Vagina (tissue), 2 donors: ENCODE data around the gene KCNK17. TPM values are rescaled to one million over a fixed set of nuclear protein-coding genes. Genes with fewer than 3 reads are reported as not detected.

Experiments
- DNase-seq, 2 donors: peaks; one replicate each; pipeline ENCODE4 v3.0.0-alpha.2; 2017; ENCODE audit errors: extremely low spot score in 2 of 2
- H3K27ac ChIP-seq: fragments of 200-600 bp; sonication (generic); one replicate; pipeline ENCODE4 v1.5.1; 2019
- H3K27me3 ChIP-seq: fragments of 200-600 bp; sonication (generic); one replicate; pipeline ENCODE4 v1.5.1; 2019
- H3K36me3 ChIP-seq, 2 donors: fragments of 200-600 bp; sonication (generic); one replicate each; pipeline ENCODE4 v1.5.1; 2017 to 2019
- H3K4me1 ChIP-seq: fragments of 200-600 bp; sonication (generic); one replicate; pipeline ENCODE4 v1.5.1; 2019
- H3K4me3 ChIP-seq, 2 donors: fragments of 200-600 bp; sonication (generic); 1 replicate in 1 of 2; 2 replicates in 1 of 2; pipeline ENCODE4 v1.5.1; 2016 to 2019
- H3K9me3 ChIP-seq: fragments of 200-600 bp; sonication (generic); one replicate; pipeline ENCODE4 v1.5.1; 2019
- POLR2A ChIP-seq, 2 donors: fragments of 450-650 bp; IDR thresholded peaks; one replicate each; pipeline ENCODE4 v1.6.1; 2017; ENCODE audit warnings: antibody characterized with exemption in 2 of 2, mild to moderate bottlenecking in 2 of 2, moderate library complexity in 2 of 2
- POLR2AphosphoS5 ChIP-seq, 2 donors: sonication (generic); formaldehyde crosslinking; IDR thresholded peaks; one replicate each; pipeline ENCODE4 v1.9.0; 2017; ENCODE audit warnings: antibody characterized with exemption in 2 of 2, mild to moderate bottlenecking in 2 of 2, low read depth in 1 of 2; ENCODE audit not compliant: insufficient read depth in 1 of 2
- intact Hi-C: fragments of 100-400 bp; cut with DNase I; formaldehyde crosslinking; loops from one replicate; pipeline ENCODE4 v1.15.1; 2023
- total RNA-seq: library from RNA; depleted of rRNA; stranded (reverse); fragments of >200 nt; gene quantifications from one replicate; pipeline ENCODE4 v1.2.3, GENCODE V29; 2016
- TF ChIP-seq, protein P1 (sequence below), 3 experiments: fragments of 450-650 bp in 2 of 3; fragments of 200-600 bp in 1 of 3; sonication (generic) in 1 of 3; IDR thresholded peaks; one replicate each; pipeline ENCODE4 v1.5.1; 2017 to 2019; ENCODE audit warnings: antibody characterized with exemption in 3 of 3, mild to moderate bottlenecking in 2 of 3, moderate library complexity in 2 of 3

KCNK17 gene
- total RNA-seq, 1 donor from 2014 or later, result not detected

GRCh38 chr6:39347906-39348585 is 33.8 kb upstream of the KCNK17 start:
- Histone ChIP-seq H3K36me3 (no peaks in the 10 kb centered on the region), H3K9me3 (no peaks in the 10 kb centered on the region), H3K27ac (no peak overlapping the region), H3K4me3 (no peak overlapping the region), H3K4me1 (no peaks in the 10 kb centered on the region), H3K27me3 (no peaks in the 10 kb centered on the region)
- intact Hi-C loops, result no loop called here
- TF ChIP-seq, protein P1, sequence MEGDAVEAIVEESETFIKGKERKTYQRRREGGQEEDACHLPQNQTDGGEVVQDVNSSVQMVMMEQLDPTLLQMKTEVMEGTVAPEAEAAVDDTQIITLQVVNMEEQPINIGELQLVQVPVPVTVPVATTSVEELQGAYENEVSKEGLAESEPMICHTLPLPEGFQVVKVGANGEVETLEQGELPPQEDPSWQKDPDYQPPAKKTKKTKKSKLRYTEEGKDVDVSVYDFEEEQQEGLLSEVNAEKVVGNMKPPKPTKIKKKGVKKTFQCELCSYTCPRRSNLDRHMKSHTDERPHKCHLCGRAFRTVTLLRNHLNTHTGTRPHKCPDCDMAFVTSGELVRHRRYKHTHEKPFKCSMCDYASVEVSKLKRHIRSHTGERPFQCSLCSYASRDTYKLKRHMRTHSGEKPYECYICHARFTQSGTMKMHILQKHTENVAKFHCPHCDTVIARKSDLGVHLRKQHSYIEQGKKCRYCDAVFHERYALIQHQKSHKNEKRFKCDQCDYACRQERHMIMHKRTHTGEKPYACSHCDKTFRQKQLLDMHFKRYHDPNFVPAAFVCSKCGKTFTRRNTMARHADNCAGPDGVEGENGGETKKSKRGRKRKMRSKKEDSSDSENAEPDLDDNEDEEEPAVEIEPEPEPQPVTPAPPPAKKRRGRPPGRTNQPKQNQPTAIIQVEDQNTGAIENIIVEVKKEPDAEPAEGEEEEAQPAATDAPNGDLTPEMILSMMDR (IDR thresholded peaks at IDR 0.05), result peak; percentile 62 to 76 (median 72)
- no peak for TF ChIP-seq POLR2AphosphoS5 (IDR thresholded peaks at IDR 0.05; ENCODE audit: insufficient read depth in 1 of 2, low read depth in 1 of 2)
- DNase-seq, result no peak

GRCh38 chr6:39347206-39347605 is 33.0 kb upstream of the KCNK17 start:
- no peak for DNase-seq
- TF ChIP-seq POLR2A (IDR thresholded peaks at IDR 0.05), result no peak
- TF ChIP-seq POLR2AphosphoS5 (IDR thresholded peaks at IDR 0.05; ENCODE audit: insufficient read depth in 1 of 2, low read depth in 1 of 2), result no peak
- TF ChIP-seq, protein P1 (IDR thresholded peaks at IDR 0.05), result no peak
- no peaks in the 10 kb centered on the region for H3K9me3 ChIP-seq
- H3K27me3 ChIP-seq, result no peaks in the 10 kb centered on the region
- no peaks in the 10 kb centered on the region for H3K36me3 ChIP-seq
- H3K4me1 ChIP-seq, result no peaks in the 10 kb centered on the region
- no peak overlapping the region for H3K4me3 ChIP-seq
- no peak overlapping the region for H3K27ac ChIP-seq
- intact Hi-C loops, result no loop called here

DNA sequence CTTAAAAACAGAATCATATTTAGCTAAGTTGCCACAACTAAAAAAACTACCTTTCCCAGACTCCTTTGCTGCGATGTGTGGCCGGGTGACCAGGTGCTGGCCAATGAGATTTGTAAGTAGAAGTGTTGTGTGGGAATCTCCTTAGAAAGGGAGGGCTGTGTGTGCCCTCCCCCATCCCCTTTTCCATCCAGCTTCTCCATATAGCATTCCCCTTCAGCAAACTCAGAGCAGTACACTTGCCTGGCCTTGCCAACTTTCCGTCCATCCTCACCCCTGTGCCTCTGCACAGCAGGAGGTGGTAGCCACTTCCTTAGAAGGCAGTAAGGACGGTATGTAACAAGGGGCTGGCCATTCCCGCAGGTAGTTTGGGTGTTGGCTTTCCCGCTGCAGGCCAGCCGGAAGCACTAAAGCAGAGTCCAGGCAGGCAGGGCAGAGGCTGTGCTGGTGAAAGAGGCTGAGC is 30.6 kb upstream of the KCNK17 start:
- Histone ChIP-seq H3K27me3 (no peaks in the 10 kb centered on the region), H3K4me1 (no peaks in the 10 kb centered on the region), H3K4me3 (no peak overlapping the region), H3K9me3 (no peaks in the 10 kb centered on the region), H3K27ac (no peak overlapping the region), H3K36me3 (no peaks in the 10 kb centered on the region)
- TF ChIP-seq POLR2AphosphoS5 (IDR thresholded peaks at IDR 0.05; ENCODE audit: insufficient read depth in 1 of 2, low read depth in 1 of 2) (no peak), POLR2A (IDR thresholded peaks at IDR 0.05) (no peak)
- TF ChIP-seq, protein P1 (IDR thresholded peaks at IDR 0.05), result no peak
- DNase-seq, result no peak
- intact Hi-C loops, result no loop called here

DNA sequence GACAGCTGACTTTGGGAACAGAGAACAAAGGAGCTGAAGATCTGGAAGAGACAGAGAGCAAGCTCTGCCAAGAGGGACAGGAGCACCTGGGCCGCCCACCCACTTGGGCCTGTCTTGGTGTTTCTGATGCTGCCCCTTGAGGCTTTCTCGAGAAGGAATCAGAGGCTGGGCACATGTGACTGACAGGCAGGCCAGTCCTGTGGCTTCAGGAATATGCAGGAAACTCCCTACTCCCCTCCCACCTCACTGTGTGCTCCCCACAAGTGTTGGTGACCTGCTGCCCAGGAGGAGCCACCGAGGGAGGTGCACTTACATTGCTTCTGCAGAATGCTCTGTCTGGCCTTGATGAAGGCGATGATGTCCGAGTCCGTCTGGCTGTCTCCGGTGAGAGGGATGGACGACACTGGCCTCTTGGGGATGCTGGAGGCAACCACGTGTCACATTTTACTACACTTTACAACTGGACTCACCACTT is 29.2 kb upstream of the KCNK17 start:
- no peak for TF ChIP-seq POLR2AphosphoS5 (IDR thresholded peaks at IDR 0.05; ENCODE audit: insufficient read depth in 1 of 2, low read depth in 1 of 2)
- no peak for TF ChIP-seq POLR2A (IDR thresholded peaks at IDR 0.05)
- TF ChIP-seq, protein P1 (IDR thresholded peaks at IDR 0.05), result no peak
- H3K27ac ChIP-seq, result no peak overlapping the region
- no peak overlapping the region for H3K4me3 ChIP-seq
- intact Hi-C loops, result no loop called here
- no peaks in the 10 kb centered on the region for H3K9me3 ChIP-seq
- no peaks in the 10 kb centered on the region for H3K36me3 ChIP-seq
- no peaks in the 10 kb centered on the region for H3K27me3 ChIP-seq
- DNase-seq, result no peak
- no peaks in the 10 kb centered on the region for H3K4me1 ChIP-seq

DNA sequence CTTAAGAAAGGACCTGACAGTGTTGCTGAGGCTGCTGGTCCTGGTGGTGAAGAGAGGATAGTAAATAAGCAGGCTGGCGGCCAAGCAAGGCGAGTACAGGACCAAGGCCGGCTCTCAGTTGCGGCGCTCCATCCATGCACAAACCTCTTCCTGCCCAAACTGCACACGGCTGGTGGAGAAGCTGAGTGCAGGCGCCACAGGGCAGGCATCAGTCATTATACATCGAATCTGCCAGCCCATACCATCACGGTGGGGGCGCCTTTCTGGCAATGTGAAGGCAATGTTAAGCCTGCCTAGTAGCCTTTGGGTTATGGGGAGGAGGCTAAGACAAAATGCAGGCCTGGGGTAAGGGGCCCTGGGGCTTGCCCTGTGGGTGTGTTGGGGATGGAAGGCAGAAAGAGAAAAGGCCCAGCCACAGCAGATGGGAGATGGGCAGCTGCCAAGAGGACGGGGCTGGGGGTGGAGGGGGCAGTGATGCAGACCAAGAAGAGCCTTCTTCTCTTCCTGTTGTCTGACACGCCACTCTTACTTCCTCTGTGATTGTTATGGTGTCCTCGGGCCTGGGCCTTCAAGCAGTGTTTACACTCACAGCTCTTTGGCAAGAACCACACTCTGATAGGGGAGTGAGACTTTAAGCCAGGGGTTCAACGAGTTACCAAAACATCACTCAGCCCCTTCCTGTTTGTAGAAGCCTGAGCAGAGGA is 28.6 kb upstream of the KCNK17 start:
- no peak for TF ChIP-seq POLR2A (IDR thresholded peaks at IDR 0.05)
- no peak for TF ChIP-seq POLR2AphosphoS5 (IDR thresholded peaks at IDR 0.05; ENCODE audit: insufficient read depth in 1 of 2, low read depth in 1 of 2)
- TF ChIP-seq, protein P1 (IDR thresholded peaks at IDR 0.05), result no peak
- no peaks in the 10 kb centered on the region for H3K27me3 ChIP-seq
- intact Hi-C loops, result no loop called here
- no peaks in the 10 kb centered on the region for H3K4me1 ChIP-seq
- no peaks in the 10 kb centered on the region for H3K36me3 ChIP-seq
- no peak overlapping the region for H3K27ac ChIP-seq
- no peak overlapping the region for H3K4me3 ChIP-seq
- no peak for DNase-seq
- H3K9me3 ChIP-seq, result no peaks in the 10 kb centered on the region
